Measurements from ENCODE around the gene IREB2. TPM values are rescaled to one million over a fixed set of nuclear protein-coding genes. Genes with fewer than 3 reads are reported as not detected.

The IREB2 gene
- total and polyA plus RNA-seq, 2 experiments from 2014 or later = 23.4 to 68.4 TPM

GRCh38 chr15:78408355-78408640, 29.7 kb upstream of the IREB2 start:
- no peaks in the 10 kb centered on the region for H3K79me2 ChIP-seq (replicated peaks; ENCODE audit: insufficient read depth)
- H3K36me3 Mint-ChIP-seq (ENCODE audit: low read depth) = no peaks in the 10 kb centered on the region
- H3K27ac Mint-ChIP-seq = no peak overlapping the region
- H3K36me3 ChIP-seq (ENCODE audit: insufficient read depth) = no peaks in the 10 kb centered on the region
- no peaks in the 10 kb centered on the region for H3F3A ChIP-seq (replicated peaks; ENCODE audit: low read depth)
- no peak overlapping the region for H3K27ac ChIP-seq (ENCODE audit: low read depth)
- H3K4me3 ChIP-seq = no peak overlapping the region
- H3K4me3 Mint-ChIP-seq = no peak overlapping the region
- peaks cover 3% of the 10 kb centered on the region; the same call in 1 of the 3 replicates for H3K9me3 Mint-ChIP-seq
- H3K27me3 Mint-ChIP-seq (ENCODE audit: insufficient read depth, low read depth, poor library complexity) = peaks cover 14% of the 10 kb centered on the region
- H3K4me2 ChIP-seq = no peak overlapping the region
- H2AFZ ChIP-seq = peak overlapping the region; percentile 63; the same call in 1 of the 2 replicates
- H3K27me3 ChIP-seq (ENCODE audit: insufficient read depth) = no peaks in the 10 kb centered on the region
- DNase-seq (ENCODE audit: low spot score) = no peak
- TF ChIP-seq STAT1 (IDR thresholded peaks at IDR 0.05; ENCODE audit: unreplicated experiment) = no peak
- TF ChIP-seq, protein P1, sequence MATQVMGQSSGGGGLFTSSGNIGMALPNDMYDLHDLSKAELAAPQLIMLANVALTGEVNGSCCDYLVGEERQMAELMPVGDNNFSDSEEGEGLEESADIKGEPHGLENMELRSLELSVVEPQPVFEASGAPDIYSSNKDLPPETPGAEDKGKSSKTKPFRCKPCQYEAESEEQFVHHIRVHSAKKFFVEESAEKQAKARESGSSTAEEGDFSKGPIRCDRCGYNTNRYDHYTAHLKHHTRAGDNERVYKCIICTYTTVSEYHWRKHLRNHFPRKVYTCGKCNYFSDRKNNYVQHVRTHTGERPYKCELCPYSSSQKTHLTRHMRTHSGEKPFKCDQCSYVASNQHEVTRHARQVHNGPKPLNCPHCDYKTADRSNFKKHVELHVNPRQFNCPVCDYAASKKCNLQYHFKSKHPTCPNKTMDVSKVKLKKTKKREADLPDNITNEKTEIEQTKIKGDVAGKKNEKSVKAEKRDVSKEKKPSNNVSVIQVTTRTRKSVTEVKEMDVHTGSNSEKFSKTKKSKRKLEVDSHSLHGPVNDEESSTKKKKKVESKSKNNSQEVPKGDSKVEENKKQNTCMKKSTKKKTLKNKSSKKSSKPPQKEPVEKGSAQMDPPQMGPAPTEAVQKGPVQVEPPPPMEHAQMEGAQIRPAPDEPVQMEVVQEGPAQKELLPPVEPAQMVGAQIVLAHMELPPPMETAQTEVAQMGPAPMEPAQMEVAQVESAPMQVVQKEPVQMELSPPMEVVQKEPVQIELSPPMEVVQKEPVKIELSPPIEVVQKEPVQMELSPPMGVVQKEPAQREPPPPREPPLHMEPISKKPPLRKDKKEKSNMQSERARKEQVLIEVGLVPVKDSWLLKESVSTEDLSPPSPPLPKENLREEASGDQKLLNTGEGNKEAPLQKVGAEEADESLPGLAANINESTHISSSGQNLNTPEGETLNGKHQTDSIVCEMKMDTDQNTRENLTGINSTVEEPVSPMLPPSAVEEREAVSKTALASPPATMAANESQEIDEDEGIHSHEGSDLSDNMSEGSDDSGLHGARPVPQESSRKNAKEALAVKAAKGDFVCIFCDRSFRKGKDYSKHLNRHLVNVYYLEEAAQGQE (IDR thresholded peaks at IDR 0.05; ENCODE audit: unreplicated experiment) = no peak
- no peak for TF ChIP-seq CREB1 (CRISPR knock-in tag; IDR thresholded peaks at IDR 0.05; ENCODE audit: low read depth)
- no peak for TF ChIP-seq JUNB (IDR thresholded peaks at IDR 0.05; ENCODE audit: unreplicated experiment)
- no peak for TF ChIP-seq POLR2AphosphoS5 (IDR thresholded peaks at IDR 0.05; ENCODE audit: low read depth)
- TF ChIP-seq EZH2 (IDR thresholded peaks at IDR 0.05; ENCODE audit: low read depth, unreplicated experiment) = no peak
- TF ChIP-seq EZH2phosphoT487 (IDR thresholded peaks at IDR 0.05; ENCODE audit: unreplicated experiment) = no peak
- TF ChIP-seq ZNF331 (CRISPR knock-in tag; IDR thresholded peaks at IDR 0.05; ENCODE audit: low read depth) = no peak
- TF ChIP-seq ZNF462 (CRISPR knock-in tag; IDR thresholded peaks at IDR 0.05) = no peak
- TF ChIP-seq ZNF114 (CRISPR knock-in tag; IDR thresholded peaks at IDR 0.05) = no peak
- TF ChIP-seq, protein P2, sequence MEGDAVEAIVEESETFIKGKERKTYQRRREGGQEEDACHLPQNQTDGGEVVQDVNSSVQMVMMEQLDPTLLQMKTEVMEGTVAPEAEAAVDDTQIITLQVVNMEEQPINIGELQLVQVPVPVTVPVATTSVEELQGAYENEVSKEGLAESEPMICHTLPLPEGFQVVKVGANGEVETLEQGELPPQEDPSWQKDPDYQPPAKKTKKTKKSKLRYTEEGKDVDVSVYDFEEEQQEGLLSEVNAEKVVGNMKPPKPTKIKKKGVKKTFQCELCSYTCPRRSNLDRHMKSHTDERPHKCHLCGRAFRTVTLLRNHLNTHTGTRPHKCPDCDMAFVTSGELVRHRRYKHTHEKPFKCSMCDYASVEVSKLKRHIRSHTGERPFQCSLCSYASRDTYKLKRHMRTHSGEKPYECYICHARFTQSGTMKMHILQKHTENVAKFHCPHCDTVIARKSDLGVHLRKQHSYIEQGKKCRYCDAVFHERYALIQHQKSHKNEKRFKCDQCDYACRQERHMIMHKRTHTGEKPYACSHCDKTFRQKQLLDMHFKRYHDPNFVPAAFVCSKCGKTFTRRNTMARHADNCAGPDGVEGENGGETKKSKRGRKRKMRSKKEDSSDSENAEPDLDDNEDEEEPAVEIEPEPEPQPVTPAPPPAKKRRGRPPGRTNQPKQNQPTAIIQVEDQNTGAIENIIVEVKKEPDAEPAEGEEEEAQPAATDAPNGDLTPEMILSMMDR (conservative IDR thresholded peaks at IDR 0.05; ENCODE audit: low read depth in 2 of 2) = no peak
- TF ChIP-seq ETS1 (IDR thresholded peaks at IDR 0.05) = no peak
- TF ChIP-seq NANOG (IDR thresholded peaks at IDR 0.05; ENCODE audit: borderline replicate concordance) = no peak
- no peak for ATAC-seq
- H3K9me2 ChIP-seq (ENCODE audit: insufficient read depth) = no peaks in the 10 kb centered on the region
- no peaks in the 10 kb centered on the region for H4K20me1 ChIP-seq (replicated peaks; ENCODE audit: insufficient read depth)
- H3K4me1 ChIP-seq (ENCODE audit: insufficient read depth) = no peaks in the 10 kb centered on the region
- H3K4me1 Mint-ChIP-seq = peaks cover 3% of the 10 kb centered on the region; the same call in 2 of the 3 replicates

All from GM23338 (cell line).